ENCODE data around the gene RNF213. TPM values are rescaled to one million over a fixed set of nuclear protein-coding genes. Genes with fewer than 3 reads are reported as not detected.
A peak's percentile ranks its signal among the peaks of the same experiment; 100 is the strongest.

RNF213 gene
- polyA plus RNA-seq, 1 of the 3 experiments (the other 2 are of a cell fraction), result 57.5 TPM

GRCh38 chr17:80438806-80439205 lies 178.2 kb downstream of the RNF213 start (continued):
- no peak for TF ChIP-seq MEF2A (IDR thresholded peaks at IDR 0.05; ENCODE audit: borderline replicate concordance, low read depth)

DNA sequence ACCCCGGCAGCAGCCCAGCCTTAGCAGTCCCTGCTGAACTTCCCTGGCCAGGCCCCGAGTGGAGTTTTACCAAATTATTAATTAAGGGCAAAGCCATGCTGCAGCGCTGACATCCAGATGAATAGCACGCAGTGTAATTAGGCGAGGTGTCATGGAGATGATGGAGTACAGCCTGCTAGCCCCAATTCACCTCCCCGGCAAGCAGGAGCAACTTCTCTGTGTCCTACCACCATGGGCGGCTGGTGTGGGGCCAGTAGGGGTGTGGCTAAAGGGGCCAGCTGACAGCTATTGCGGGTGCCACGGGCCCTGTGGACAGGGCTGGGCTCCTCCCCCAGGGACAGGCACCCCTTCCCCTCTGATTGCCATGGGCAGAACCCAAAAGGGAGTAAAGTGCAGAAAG lies 178.8 kb downstream of the RNF213 start:
- no peaks in the 10 kb centered on the region for H3K9me2 ChIP-seq
- H3K27ac ChIP-seq (ENCODE audit: low read depth in 2 of 2, low read length in 1 of 2), result no peak overlapping the region
- H3K27me3 ChIP-seq (ENCODE audit: insufficient read depth), result no peaks in the 10 kb centered on the region
- no peak for TF ChIP-seq NRF1 (IDR thresholded peaks at IDR 0.05; ENCODE audit: low read depth, low read length)
- no peak for TF ChIP-seq NFIC (IDR thresholded peaks at IDR 0.05; ENCODE audit: borderline replicate concordance)
- no peak for TF ChIP-seq IRF3 (IDR thresholded peaks at IDR 0.05; ENCODE audit: low read depth, low read length)
- TF ChIP-seq TEAD4 (IDR thresholded peaks at IDR 0.05; ENCODE audit: borderline replicate concordance, insufficient read depth), result no peak
- TF ChIP-seq MXI1 (IDR thresholded peaks at IDR 0.05; ENCODE audit: low read depth, low read length), result no peak
- no peak for TF ChIP-seq FOXM1 (IDR thresholded peaks at IDR 0.05; ENCODE audit: low read depth)
- TF ChIP-seq, protein P1, sequence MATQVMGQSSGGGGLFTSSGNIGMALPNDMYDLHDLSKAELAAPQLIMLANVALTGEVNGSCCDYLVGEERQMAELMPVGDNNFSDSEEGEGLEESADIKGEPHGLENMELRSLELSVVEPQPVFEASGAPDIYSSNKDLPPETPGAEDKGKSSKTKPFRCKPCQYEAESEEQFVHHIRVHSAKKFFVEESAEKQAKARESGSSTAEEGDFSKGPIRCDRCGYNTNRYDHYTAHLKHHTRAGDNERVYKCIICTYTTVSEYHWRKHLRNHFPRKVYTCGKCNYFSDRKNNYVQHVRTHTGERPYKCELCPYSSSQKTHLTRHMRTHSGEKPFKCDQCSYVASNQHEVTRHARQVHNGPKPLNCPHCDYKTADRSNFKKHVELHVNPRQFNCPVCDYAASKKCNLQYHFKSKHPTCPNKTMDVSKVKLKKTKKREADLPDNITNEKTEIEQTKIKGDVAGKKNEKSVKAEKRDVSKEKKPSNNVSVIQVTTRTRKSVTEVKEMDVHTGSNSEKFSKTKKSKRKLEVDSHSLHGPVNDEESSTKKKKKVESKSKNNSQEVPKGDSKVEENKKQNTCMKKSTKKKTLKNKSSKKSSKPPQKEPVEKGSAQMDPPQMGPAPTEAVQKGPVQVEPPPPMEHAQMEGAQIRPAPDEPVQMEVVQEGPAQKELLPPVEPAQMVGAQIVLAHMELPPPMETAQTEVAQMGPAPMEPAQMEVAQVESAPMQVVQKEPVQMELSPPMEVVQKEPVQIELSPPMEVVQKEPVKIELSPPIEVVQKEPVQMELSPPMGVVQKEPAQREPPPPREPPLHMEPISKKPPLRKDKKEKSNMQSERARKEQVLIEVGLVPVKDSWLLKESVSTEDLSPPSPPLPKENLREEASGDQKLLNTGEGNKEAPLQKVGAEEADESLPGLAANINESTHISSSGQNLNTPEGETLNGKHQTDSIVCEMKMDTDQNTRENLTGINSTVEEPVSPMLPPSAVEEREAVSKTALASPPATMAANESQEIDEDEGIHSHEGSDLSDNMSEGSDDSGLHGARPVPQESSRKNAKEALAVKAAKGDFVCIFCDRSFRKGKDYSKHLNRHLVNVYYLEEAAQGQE (IDR thresholded peaks at IDR 0.05; ENCODE audit: low read depth, low read length), result no peak
- no peak for TF ChIP-seq SMC3 (IDR thresholded peaks at IDR 0.05; ENCODE audit: low read depth, low read length)
- TF ChIP-seq ZBTB33 (IDR thresholded peaks at IDR 0.05; ENCODE audit: borderline replicate concordance, low read depth), result no peak
- TF ChIP-seq, protein P2, sequence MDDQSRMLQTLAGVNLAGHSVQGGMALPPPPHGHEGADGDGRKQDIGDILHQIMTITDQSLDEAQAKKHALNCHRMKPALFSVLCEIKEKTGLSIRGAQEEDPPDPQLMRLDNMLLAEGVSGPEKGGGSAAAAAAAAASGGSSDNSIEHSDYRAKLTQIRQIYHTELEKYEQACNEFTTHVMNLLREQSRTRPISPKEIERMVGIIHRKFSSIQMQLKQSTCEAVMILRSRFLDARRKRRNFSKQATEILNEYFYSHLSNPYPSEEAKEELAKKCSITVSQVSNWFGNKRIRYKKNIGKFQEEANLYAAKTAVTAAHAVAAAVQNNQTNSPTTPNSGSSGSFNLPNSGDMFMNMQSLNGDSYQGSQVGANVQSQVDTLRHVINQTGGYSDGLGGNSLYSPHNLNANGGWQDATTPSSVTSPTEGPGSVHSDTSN (IDR thresholded peaks at IDR 0.05), result no peak
- no peak for TF ChIP-seq JUND (IDR thresholded peaks at IDR 0.05)
- TF ChIP-seq RCOR1 (IDR thresholded peaks at IDR 0.05; ENCODE audit: low read length), result no peak
- no peak for TF ChIP-seq TAF1 (IDR thresholded peaks at IDR 0.05; ENCODE audit: borderline replicate concordance, low read depth, low read length)
- TF ChIP-seq GABPA (IDR thresholded peaks at IDR 0.05; ENCODE audit: low read depth), result no peak
- no peak for TF ChIP-seq FOXJ3 (CRISPR knock-in tag; IDR thresholded peaks at IDR 0.05)
- TF ChIP-seq, protein P3, sequence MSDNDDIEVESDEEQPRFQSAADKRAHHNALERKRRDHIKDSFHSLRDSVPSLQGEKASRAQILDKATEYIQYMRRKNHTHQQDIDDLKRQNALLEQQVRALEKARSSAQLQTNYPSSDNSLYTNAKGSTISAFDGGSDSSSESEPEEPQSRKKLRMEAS (IDR thresholded peaks at IDR 0.05; ENCODE audit: low read depth), result no peak
- TF ChIP-seq POLR2AphosphoS5 (IDR thresholded peaks at IDR 0.05; ENCODE audit: low read depth, low read length), result no peak
- TF ChIP-seq ELF1 (IDR thresholded peaks at IDR 0.05), result no peak
- H4K20me1 ChIP-seq (ENCODE audit: insufficient read depth), result peaks cover 17% of the 10 kb centered on the region
- no peaks in the 10 kb centered on the region for H3K9me3 ChIP-seq
- no peak overlapping the region for H3K4me3 ChIP-seq (ENCODE audit: low read depth in 2 of 2, low read length in 1 of 2)
- no peaks in the 10 kb centered on the region for H3K79me2 ChIP-seq (ENCODE audit: insufficient read depth)
- H3K36me3 ChIP-seq (replicated peaks in 1 of 2; ENCODE audit: control insufficient read depth in 1 of 2, insufficient read depth in 2 of 2, low read length in 1 of 2), result no peaks in the 10 kb centered on the region
- peaks cover 0 to 6% of the 10 kb centered on the region in 2 experiments; a peak in 1 of 4 replicates for H3K4me1 ChIP-seq (ENCODE audit: control insufficient read depth in 1 of 2, insufficient read depth in 2 of 2, low read depth in 1 of 2, low read length in 1 of 2)
- H3K9ac ChIP-seq, result no peak overlapping the region
- 57% methylated on average over 9 of the region's 9 CpGs for WGBS (ENCODE audit: low lambda C conversion rate)
- CTCF ChIA-PET, result interaction anchor here (0.5 to 4.1 kb wide), 6 partner anchors 8 to 542 kb away, joined by 3 to 29 read pairs (median 7); no protein-coding TSS in a partner anchor
- POLR2A ChIA-PET, result interaction anchor here (0.6 kb wide), 1 partner anchor 478 kb away, joined by 3 read pairs; no protein-coding TSS in a partner anchor
- no peak overlapping the region for H3K4me2 ChIP-seq
- H3F3A ChIP-seq (replicated peaks; ENCODE audit: insufficient read depth), result no peaks in the 10 kb centered on the region
- no peak overlapping the region for H2AFZ ChIP-seq (ENCODE audit: low read depth)
- DNase-seq, result peak; percentile 53

All from SK-N-SH (cell line).